Measurements from ENCODE around the gene LIPK.

The LIPK gene

DNA sequence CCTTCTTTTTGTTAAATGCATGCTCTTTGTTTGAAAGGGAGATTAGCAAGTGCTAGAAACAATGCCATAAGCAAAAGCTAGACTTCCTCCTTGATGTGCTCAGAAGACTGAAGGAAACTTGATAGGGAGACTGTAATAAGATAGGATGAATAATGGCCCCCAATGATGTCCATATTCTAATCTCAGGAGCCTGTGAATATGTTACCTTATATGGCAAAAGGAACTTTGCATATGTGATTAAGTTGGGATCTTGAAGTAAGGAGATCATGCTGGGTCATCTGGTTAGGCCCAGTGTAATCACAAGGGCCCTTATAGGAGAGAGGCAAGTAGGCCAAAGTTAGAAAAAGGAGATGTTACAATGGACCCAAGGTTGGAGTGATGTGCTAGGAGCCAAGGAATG lies 82.9 kb downstream of the LIPK start:
- DNase-seq: no peak

DNA sequence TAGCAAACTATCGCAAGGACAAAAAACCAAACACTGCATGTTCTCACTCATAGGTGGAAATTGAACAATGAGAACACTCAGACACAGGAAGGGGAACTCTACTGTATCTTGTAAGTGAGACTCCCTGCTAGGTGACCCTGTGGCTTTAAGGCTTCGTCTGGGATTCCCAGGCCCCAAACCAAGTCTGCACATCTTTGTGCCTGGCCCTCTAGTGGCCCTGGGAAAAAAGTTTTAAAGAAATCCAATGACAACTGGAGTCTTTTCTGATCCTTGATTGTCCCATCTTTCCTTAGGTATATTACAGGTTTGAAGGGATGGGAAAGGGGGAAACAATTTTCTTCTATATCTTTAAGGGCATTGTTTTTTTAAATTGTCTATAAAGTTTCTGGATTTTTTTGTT lies 85.9 kb downstream of the LIPK start:
- peak in 1 of 2 donors; percentile 3 for DNase-seq

DNA sequence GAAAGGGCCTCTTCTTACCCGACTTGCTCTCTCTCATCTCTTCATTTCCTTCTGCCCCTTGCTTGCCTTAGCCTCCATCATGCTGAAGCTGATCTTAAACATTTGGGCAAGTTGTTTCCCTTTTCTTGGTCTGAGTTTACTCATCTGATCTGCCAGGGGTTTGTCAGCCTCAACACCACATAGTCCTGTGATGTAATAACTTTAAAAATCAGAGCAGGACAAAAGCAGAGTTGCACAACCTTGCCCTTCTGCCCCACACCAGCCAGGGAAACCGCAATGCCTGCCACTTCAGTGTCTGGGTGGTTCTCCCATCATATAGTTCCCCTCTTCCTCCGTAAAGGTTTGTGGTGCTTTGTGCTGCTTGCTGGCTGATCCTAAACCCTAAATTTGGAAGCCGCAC lies 86.6 kb downstream of the LIPK start:
- peak; percentile 16 to 65 for DNase-seq

DNA sequence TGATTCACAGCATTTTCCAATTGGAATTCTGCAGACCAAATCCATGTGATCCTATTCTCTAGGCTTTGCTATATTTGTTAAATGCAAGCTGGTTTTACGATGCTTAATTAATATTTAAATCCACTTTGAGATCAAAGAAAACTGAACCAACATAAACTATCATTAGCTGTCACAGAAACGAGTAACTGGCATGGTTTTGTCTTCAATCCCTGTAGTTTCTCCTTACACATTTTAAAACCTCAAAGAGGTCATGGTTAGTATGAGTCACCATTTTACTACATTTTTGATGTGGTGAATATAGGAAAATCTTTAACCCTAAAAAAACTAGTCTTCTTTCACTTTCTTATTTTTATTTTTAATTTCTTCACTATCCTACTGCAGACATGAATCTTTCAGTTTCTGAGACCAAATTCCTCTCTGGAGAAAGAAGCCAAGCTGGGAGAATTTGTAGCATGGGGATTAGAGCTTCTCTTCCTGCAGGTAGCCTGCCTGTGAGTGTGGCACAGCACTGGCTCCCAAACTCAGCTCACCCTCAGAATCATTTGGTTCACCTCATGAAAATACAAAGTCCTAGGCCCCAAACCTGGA lies 87.8 kb downstream of the LIPK start:
- peak in 1 of 2 donors; percentile 16 for DNase-seq

DNA sequence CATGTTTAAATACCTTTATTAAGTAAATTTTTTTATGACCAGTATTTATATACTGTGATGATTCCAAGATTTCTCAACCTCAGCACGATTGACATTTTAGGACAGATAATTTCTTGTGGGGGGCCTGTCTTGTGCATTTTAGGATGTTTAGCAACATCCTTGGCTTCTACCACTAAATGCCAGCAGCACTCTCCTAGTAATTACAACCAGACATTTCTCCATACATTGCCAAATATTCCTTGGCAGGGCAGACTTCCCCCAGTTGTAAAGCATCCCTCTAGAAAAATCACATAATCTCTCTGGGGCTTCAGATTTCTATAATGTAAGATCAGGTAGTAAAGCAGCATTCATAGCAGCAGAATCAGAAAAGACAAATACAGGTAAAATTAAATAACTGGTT lies 88.7 kb downstream of the LIPK start:
- DNase-seq: no peak

DNA sequence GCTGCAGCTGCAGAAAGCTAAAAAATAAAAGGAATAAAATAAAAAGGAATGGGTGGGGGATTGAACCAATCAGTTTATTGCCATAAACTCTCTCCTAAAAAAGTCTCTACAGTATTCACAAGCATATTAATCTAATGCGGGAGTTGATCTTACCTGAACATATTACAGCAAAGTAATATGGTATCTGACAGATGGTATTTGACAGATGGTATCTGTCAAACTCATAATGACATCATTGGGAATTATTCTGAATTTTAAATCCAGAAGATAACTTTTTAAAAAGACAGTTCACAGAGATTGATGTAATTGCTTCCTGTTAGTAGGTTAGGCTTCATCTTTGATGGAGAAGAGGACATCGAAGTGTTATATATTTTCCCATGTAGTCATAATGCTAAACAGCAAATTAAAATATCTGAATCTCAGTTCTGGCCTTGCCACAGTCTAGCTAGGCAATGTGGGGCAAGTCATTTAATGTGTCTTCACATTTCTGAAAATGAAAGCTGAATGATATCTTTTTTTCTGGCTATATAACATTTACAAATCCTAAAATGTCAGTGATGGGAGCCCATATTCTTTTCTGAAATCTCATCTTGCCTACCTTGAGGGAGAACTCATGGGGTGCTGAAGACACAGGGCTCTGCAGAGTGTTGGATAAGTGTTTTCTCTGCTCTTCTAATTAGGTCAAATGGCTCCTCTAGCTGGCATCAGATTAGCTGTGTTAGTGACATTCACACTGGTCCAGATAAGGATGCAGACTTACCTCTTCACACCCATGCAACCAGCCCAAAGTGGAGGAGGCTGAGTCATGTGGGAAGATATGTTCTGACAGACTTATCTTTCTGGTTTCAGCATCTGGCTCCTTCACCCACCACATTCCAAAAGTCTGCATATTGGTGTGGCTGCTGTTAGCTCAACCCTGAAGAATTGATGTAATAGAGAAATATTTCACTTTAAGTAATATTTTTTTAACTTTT lies 94.4 kb downstream of the LIPK start:
- no peak for DNase-seq
